ENCODE measurements around the gene ZNF185. TPM values are rescaled to one million over a fixed set of nuclear protein-coding genes. Genes with fewer than 3 reads are reported as not detected.

Gene ZNF185
- polyA plus RNA-seq, 3 donors: 39.1 to 82.9 (median 40.5) TPM

DNA sequence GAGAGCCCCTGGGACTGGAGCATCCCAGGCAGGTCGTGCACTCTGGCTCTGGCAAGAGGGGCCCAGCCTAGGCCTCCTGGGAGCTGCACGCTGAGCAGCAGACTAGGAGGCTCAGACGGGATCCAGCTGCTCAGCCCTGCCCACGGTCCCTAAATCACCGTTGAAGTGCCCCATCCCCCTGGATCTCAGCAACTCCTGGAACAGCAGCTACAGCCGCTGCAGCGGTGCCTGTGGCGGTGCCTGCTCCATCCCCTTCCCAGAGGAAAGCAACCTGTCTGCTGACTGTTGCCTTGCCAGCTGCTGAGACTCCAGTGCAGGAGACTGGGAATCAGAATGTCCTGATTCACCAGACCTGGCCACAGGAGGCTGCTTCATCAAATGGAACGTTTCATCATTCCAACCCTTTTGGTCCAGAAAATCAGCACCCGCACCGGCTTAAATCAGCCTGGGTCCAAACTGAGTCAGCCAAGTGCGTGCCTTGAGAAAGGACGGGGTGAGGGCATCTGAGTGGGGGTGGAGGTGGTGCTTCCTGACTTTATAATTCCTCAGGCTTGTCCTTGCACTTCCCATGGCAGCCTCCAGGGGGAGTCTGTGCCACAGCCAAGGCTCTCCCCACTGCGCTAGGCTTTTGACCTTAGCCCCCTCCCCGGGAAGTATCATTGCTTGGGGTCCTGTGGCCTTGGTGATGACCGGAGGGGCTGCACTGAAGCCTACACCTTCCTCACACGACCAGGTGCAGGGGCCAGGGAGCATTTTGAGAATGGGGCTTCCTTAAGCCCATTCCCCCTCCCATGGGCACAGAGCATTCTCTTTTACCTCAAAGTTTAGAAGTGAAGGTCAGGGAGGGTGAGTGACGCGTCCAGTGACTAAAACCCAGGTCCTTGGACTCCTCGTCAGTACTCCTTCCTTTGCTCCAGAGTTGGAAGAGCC lies 6.5 kb downstream of the ZNF185 start:
- H3K4me1 Mint-ChIP-seq: peaks cover 3% of the 10 kb centered on the region
- TF ChIP-seq, protein P1, sequence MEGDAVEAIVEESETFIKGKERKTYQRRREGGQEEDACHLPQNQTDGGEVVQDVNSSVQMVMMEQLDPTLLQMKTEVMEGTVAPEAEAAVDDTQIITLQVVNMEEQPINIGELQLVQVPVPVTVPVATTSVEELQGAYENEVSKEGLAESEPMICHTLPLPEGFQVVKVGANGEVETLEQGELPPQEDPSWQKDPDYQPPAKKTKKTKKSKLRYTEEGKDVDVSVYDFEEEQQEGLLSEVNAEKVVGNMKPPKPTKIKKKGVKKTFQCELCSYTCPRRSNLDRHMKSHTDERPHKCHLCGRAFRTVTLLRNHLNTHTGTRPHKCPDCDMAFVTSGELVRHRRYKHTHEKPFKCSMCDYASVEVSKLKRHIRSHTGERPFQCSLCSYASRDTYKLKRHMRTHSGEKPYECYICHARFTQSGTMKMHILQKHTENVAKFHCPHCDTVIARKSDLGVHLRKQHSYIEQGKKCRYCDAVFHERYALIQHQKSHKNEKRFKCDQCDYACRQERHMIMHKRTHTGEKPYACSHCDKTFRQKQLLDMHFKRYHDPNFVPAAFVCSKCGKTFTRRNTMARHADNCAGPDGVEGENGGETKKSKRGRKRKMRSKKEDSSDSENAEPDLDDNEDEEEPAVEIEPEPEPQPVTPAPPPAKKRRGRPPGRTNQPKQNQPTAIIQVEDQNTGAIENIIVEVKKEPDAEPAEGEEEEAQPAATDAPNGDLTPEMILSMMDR (IDR thresholded peaks at IDR 0.05): peak; percentile 78
- H3K27ac Mint-ChIP-seq: no peak overlapping the region
- Histone ChIP-seq H3K27me3 (ENCODE audit: control insufficient read depth in 2 of 2, insufficient read depth in 2 of 2, low read length in 2 of 2) (peaks cover 0 to 3% of the 10 kb centered on the region in 2 donors), H3K4me2 (replicated peaks; ENCODE audit: extremely low read depth, low read length, poor library complexity, severe bottlenecking) (no peak overlapping the region), H3K9me3 (replicated peaks in 1 of 2; ENCODE audit: control insufficient read depth in 1 of 2, insufficient read depth in 1 of 2, low read length in 2 of 2) (no peaks in the 10 kb centered on the region), H2AFZ (ENCODE audit: insufficient read depth, low read depth, low read length, poor library complexity, severe bottlenecking) (no peak overlapping the region), H3K4me3 (replicated peaks in 1 of 3; ENCODE audit: low read depth in 2 of 3, low read length in 3 of 3) (no peak overlapping the region), H3K79me2 (ENCODE audit: insufficient read depth, low read length) (no peaks in the 10 kb centered on the region), H3K36me3 (replicated peaks in 1 of 2; ENCODE audit: control insufficient read depth in 1 of 2, insufficient read depth in 2 of 2, low read length in 2 of 2) (no peaks in the 10 kb centered on the region), H4K20me1 (ENCODE audit: insufficient read depth, low read length) (no peaks in the 10 kb centered on the region), H3K4me1 (ENCODE audit: control insufficient read depth in 1 of 2, insufficient read depth in 2 of 2, low read length in 2 of 2) (no peaks in the 10 kb centered on the region), H3K27ac (ENCODE audit: low read depth in 1 of 2, low read length in 2 of 2) (no peak overlapping the region), H3K9ac (ENCODE audit: insufficient read depth, low read length, poor library complexity, severe bottlenecking) (no peak overlapping the region)
- H3K36me3 Mint-ChIP-seq: no peaks in the 10 kb centered on the region
- H3K4me3 Mint-ChIP-seq: no peak overlapping the region
- 70% methylated on average over 8 of the region's 20 CpGs for WGBS (ENCODE audit: insufficient coverage)
- peak; percentile 36 to 60 (median 38) for DNase-seq
- intact Hi-C loops (cut with micrococcal nuclease): no loop called here
- H3K27me3 Mint-ChIP-seq (ENCODE audit: low read depth in 3 of 3): peaks cover 1 to 21% (median 19%) of the 10 kb centered on the region in 3 donors
- peaks cover 0 to 3% (median 0%) of the 10 kb centered on the region in 7 donors for H3K9me3 Mint-ChIP-seq

DNA sequence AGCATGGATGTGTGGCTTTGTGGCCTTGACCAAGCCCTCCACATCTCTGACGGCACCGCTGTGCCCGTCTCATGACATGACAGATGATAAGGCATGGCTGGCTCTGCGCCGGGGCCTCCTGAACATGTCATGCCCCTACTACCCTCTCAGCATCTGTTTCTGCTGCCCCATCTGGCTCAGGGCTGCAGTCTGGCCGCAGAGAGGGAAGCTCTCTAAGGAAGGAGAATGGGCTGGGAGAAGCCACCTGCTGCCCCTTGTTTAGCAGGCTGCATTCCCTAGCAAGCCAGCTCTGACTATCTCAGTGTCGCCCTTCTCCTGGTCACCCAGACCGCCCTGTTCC lies 7.2 kb downstream of the ZNF185 start:
- no peak overlapping the region for H3K4me3 ChIP-seq (replicated peaks in 1 of 3; ENCODE audit: low read depth in 2 of 3, low read length in 3 of 3)
- H3K36me3 ChIP-seq (replicated peaks in 1 of 2; ENCODE audit: control insufficient read depth in 1 of 2, insufficient read depth in 2 of 2, low read length in 2 of 2): no peaks in the 10 kb centered on the region
- no peaks in the 10 kb centered on the region for H3K79me2 ChIP-seq (ENCODE audit: insufficient read depth, low read length)
- no peak for DNase-seq
- no peak overlapping the region for H3K9ac ChIP-seq (ENCODE audit: insufficient read depth, low read length, poor library complexity, severe bottlenecking)
- TF ChIP-seq, protein P1 (IDR thresholded peaks at IDR 0.05): no peak
- H3K9me3 ChIP-seq (replicated peaks in 1 of 2; ENCODE audit: control insufficient read depth in 1 of 2, insufficient read depth in 1 of 2, low read length in 2 of 2): no peaks in the 10 kb centered on the region
- Mint-ChIP-seq H3K27me3 (ENCODE audit: low read depth in 3 of 3) (peaks cover 1 to 19% (median 13%) of the 10 kb centered on the region in 3 donors), H3K4me3 (no peak overlapping the region), H3K4me1 (peaks cover 3% of the 10 kb centered on the region), H3K36me3 (no peaks in the 10 kb centered on the region), H3K27ac (no peak overlapping the region), H3K9me3 (peaks cover 0 to 3% (median 0%) of the 10 kb centered on the region in 7 donors)
- H2AFZ ChIP-seq (ENCODE audit: insufficient read depth, low read depth, low read length, poor library complexity, severe bottlenecking): no peak overlapping the region
- no peaks in the 10 kb centered on the region for H3K4me1 ChIP-seq (ENCODE audit: control insufficient read depth in 1 of 2, insufficient read depth in 2 of 2, low read length in 2 of 2)
- WGBS (ENCODE audit: insufficient coverage): no CpG with 5 or more reads among the region's 8 CpGs
- H3K27me3 ChIP-seq (ENCODE audit: control insufficient read depth in 2 of 2, insufficient read depth in 2 of 2, low read length in 2 of 2): peaks cover 0 to 3% of the 10 kb centered on the region in 2 donors
- H3K4me2 ChIP-seq (replicated peaks; ENCODE audit: extremely low read depth, low read length, poor library complexity, severe bottlenecking): no peak overlapping the region
- intact Hi-C loops (cut with micrococcal nuclease): no loop called here
- no peaks in the 10 kb centered on the region for H4K20me1 ChIP-seq (ENCODE audit: insufficient read depth, low read length)
- no peak overlapping the region for H3K27ac ChIP-seq (ENCODE audit: low read depth in 1 of 2, low read length in 2 of 2)

Measured in CD14-positive monocyte (primary cell).